Thyroid gland (tissue), 4 donors: ENCODE measurements around the gene UBE4B.

Source experiments
- CTCF ChIP-seq, 6 experiments: fragments of 200-600 bp in 3 of 6; fragments of 450-650 bp in 3 of 6; sonication (generic) in 3 of 6; IDR thresholded peaks; one replicate each; pipeline ENCODE4 v1.5.1; 2016 to 2019; ENCODE audit warnings: antibody characterized with exemption in 6 of 6, mild to moderate bottlenecking in 2 of 6, inconsistent platforms in 1 of 6, moderate library complexity in 1 of 6
- POLR2A ChIP-seq, 2 donors: fragments of 450-650 bp; IDR thresholded peaks; one replicate each; pipeline ENCODE4 v1.6.1; 2017; ENCODE audit warnings: antibody characterized with exemption in 2 of 2, mild to moderate bottlenecking in 2 of 2, moderate library complexity in 1 of 2

GRCh38 chr1:10064416-10065343 lies 31.9 kb downstream of the UBE4B start:
- no peak for TF ChIP-seq CTCF (IDR thresholded peaks at IDR 0.05)
- no peak for TF ChIP-seq POLR2A (IDR thresholded peaks at IDR 0.05)
